GM19397 (cell line): ENCODE data around the gene R3HDM2.

ENCODE experiments used
- ATAC-seq: cut with Tn5 transposase; IDR thresholded peaks from one replicate; pipeline ENCODE4 v1.9.1; 2021; ENCODE audit warnings: mild to moderate bottlenecking, moderate library complexity; ENCODE audit not compliant: unreplicated experiment

The R3HDM2 gene

GRCh38 chr12:57208631-57209282 is 222.1 kb downstream of the R3HDM2 start:
- ATAC-seq: no peak

- no peak for ATAC-seq
These were observed 222.9 kb downstream of the R3HDM2 start for GRCh38 chr12:57207731-57208630.

GRCh38 chr12:57205931-57206330 is 224.9 kb downstream of the R3HDM2 start:
- no peak for ATAC-seq

- ATAC-seq: no peak
These were observed 225.7 kb downstream of the R3HDM2 start for GRCh38 chr12:57205186-57205585.

GRCh38 chr12:57204454-57204853 is 226.4 kb downstream of the R3HDM2 start:
- no peak for ATAC-seq

GRCh38 chr12:57203791-57204190 is 227.1 kb downstream of the R3HDM2 start:
- ATAC-seq: no peak
